Stimulated activated effector memory CD8-positive, alpha-beta T cell treated with anti-CD3 and anti-CD28 coated beads, Interleukin-12 subunit alpha, Interleukin-12 subunit beta, amount 100 ng/mL, for 72 hours (primary cell): ENCODE measurements around the gene ANO10.
"Not testable (repeated sequence)": the region's sequence is repeated elsewhere in the genome, so short reads cannot be mapped to it uniquely, and the experiment has no call there.

Experiments used
- ATAC-seq: fragments of 150-1000 bp; cut with Tn5 transposase; 2 replicates; pipeline ENCODE4 v1.10.0; 2021
- DNase-seq, 2 donors: peaks; one replicate each; pipeline ENCODE4 v3.0.0; 2021 to 2022; ENCODE audit warnings: low spot score in 2 of 2
- H3K27ac Mint-ChIP-seq: one replicate; pipeline ENCODE4 v1.8.0; 2022; ENCODE audit warnings: mild to moderate bottlenecking, mixed read lengths
- H3K36me3 Mint-ChIP-seq: one replicate; pipeline ENCODE4 v1.8.0; 2022; ENCODE audit warnings: mild to moderate bottlenecking, mixed read lengths
- H3K4me1 Mint-ChIP-seq: one replicate; pipeline ENCODE4 v1.8.0; 2022; ENCODE audit warnings: mixed read lengths
- H3K4me3 Mint-ChIP-seq: one replicate; pipeline ENCODE4 v1.8.0; 2022; ENCODE audit warnings: mild to moderate bottlenecking, mixed read lengths
- H3K9me3 Mint-ChIP-seq: one replicate; pipeline ENCODE4 v1.8.0; 2022; ENCODE audit warnings: mixed read lengths

The ANO10 gene

DNA sequence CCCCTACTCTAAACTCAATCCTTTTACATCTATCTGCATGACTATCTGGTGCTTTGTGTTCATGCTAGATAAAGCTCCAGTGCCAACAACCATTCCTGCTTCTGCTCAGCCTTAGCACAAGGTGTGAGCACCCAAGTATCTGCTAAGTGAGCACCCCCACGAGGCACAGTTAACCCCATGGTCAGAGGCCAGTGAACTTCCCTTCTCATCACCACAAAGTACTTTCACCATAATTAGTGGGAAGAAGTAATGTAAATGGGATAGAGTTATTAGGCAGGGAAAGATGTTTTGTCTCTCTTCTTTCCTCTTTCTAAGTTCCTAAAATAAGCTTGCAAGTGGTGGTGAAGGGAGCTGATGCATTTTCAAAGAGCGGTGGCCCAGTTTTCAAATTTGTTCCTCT is 96.4 kb downstream of the ANO10 start:
- ATAC-seq (no peak), DNase-seq (no peak)
- Mint-ChIP-seq H3K27ac (no peak overlapping the region), H3K4me1 (no peaks in the 10 kb centered on the region), H3K9me3 (peaks cover 10% of the 10 kb centered on the region), H3K4me3 (no peak overlapping the region), H3K36me3 (no peaks in the 10 kb centered on the region)

- no peaks in the 10 kb centered on the region for H3K36me3 Mint-ChIP-seq
- H3K9me3 Mint-ChIP-seq: peaks cover 16% of the 10 kb centered on the region
Observed at GRCh38 chr3:43523454-43524053, 98.3 kb downstream of the ANO10 start.

DNA sequence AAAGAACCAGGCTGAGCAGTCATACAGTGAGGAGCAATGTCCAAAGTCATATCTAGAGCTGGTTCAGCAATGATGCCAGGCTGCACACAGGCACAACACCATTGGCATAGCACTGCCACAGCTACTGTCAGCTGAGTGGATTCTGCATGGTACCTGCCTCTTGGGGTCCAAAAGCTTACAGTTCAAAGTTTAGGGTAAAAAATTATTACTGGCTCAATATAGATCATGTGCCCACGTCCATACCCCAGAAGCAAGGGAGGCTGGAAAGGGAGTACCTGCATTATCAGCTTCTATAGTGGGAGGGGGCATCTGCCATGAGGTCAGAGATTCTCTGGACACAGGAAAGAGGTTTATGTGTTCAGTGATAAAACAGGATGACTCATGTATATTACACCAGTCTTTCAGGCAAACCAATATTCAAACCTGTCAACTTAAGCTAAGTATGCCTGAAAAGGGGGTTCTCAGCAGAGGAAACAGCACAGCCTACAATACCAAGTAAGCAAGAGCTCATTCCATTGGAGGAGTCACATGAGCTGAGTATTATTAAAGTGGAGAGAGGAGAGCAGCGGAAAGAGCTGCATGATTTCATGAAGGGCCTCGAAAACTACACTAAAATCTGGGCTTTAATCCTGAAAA is 99.0 kb downstream of the ANO10 start:
- Mint-ChIP-seq H3K27ac (no peak overlapping the region), H3K9me3 (peaks cover 12% of the 10 kb centered on the region), H3K4me1 (no peaks in the 10 kb centered on the region), H3K36me3 (no peaks in the 10 kb centered on the region), H3K4me3 (no peak overlapping the region)
- DNase-seq (no peak), ATAC-seq (no peak)

More at GRCh38 chr3:43523454-43524053, 98.3 kb downstream of the ANO10 start:
- no peak overlapping the region for H3K27ac Mint-ChIP-seq
- H3K4me3 Mint-ChIP-seq: no peak overlapping the region
- ATAC-seq (peak; percentile 98), DNase-seq (peak; percentile 11 to 76)
- no peaks in the 10 kb centered on the region for H3K4me1 Mint-ChIP-seq

GRCh38 chr3:43521941-43522340 is 99.9 kb downstream of the ANO10 start:
- DNase-seq: no peak
- Mint-ChIP-seq H3K27ac (no peak overlapping the region), H3K4me3 (no peak overlapping the region), H3K4me1 (no peaks in the 10 kb centered on the region), H3K9me3 (peaks cover 6% of the 10 kb centered on the region), H3K36me3 (no peaks in the 10 kb centered on the region)
- no peak for ATAC-seq

DNA sequence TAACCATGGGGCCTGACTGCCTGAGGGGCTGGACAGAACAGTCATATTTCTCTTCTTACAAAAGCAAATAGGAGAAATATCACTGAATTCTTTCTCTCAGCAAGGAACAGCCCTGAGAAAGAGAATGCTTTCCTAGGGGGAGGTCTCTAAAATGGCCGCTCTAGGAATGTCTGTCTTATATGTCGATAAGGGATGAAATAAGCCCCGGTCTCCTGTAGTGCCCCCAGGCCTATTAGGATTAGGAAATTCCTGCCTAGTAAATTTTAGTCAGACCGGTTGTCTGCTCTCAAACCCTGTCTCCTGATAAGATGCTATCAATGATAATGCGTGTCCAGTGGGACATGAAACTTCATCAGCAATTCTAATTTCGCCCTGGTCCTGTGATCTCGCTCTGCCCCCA is 103.3 kb downstream of the ANO10 start:
- not testable (repeated sequence) for H3K27ac Mint-ChIP-seq, H3K36me3 Mint-ChIP-seq, H3K9me3 Mint-ChIP-seq, H3K4me3 Mint-ChIP-seq, DNase-seq, ATAC-seq, H3K4me1 Mint-ChIP-seq

- Mint-ChIP-seq H3K36me3 (no peaks in the 10 kb centered on the region), H3K4me1 (peaks cover 5% of the 10 kb centered on the region), H3K4me3 (no peak overlapping the region), H3K27ac (peak overlapping the region; percentile 2), H3K9me3 (peaks cover 9% of the 10 kb centered on the region)
- no peak for DNase-seq
- ATAC-seq: no peak
Observed at GRCh38 chr3:43515970-43516635, 105.7 kb downstream of the ANO10 start.

- DNase-seq (no peak), ATAC-seq (peak; percentile 90)
- Mint-ChIP-seq H3K27ac (peak overlapping the region; percentile 2), H3K36me3 (no peaks in the 10 kb centered on the region), H3K4me1 (peaks cover 5% of the 10 kb centered on the region), H3K4me3 (no peak overlapping the region), H3K9me3 (peaks cover 9% of the 10 kb centered on the region)
Observed at GRCh38 chr3:43515208-43515917, 106.4 kb downstream of the ANO10 start.

GRCh38 chr3:43512754-43513404 is 108.9 kb downstream of the ANO10 start:
- ATAC-seq: no peak
- Mint-ChIP-seq H3K27ac (no peak overlapping the region), H3K9me3 (peaks cover 3% of the 10 kb centered on the region), H3K4me3 (no peak overlapping the region), H3K36me3 (no peaks in the 10 kb centered on the region), H3K4me1 (peaks cover 5% of the 10 kb centered on the region)
- no peak for DNase-seq

DNA sequence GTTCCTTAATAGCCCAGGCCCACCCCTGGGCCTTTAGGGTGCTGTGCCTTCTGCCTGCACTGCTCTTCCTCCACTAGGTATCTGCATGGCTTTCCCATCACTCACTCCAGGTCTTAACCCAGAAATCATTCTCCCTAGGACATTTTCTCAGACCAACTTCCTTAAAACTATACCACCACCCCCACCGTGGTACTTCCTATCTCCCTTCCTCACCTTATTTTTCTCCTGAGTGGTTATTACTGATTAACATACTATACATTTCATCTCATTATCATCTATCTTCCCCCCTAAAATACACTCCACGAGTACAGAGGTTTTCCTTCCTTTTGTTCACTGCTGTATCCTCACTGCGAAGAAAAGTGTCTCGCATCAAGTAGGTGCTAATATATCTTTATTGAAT is 115.2 kb downstream of the ANO10 start:
- Mint-ChIP-seq H3K4me3 (no peak overlapping the region), H3K27ac (no peak overlapping the region), H3K9me3 (no peaks in the 10 kb centered on the region)

DNA sequence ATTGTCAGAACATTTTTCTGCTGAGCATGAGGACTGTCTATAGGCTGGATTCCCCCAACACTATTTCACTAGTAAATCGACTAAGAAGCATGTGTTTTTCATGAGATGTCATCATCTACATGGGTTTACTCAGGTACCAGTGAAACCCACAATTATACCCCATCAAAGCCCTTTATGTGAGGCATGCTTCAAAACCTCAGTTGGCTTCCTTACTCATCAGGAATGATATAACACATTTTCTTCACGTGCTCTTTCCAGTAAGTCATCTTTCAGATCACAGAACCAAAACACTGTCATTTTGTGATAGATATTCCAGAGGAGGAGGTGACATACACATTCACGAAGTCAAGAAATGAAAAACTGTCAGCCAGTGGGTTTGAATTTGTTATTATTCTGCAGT is 116.5 kb downstream of the ANO10 start:
- Mint-ChIP-seq H3K27ac (no peak overlapping the region), H3K4me3 (no peak overlapping the region), H3K9me3 (no peaks in the 10 kb centered on the region), H3K4me1 (peaks cover 36% of the 10 kb centered on the region), H3K36me3 (no peaks in the 10 kb centered on the region)
- DNase-seq (no peak), ATAC-seq (peak; percentile 97)

More for the DNA sequence above, 115.2 kb downstream of the ANO10 start:
- no peaks in the 10 kb centered on the region for H3K36me3 Mint-ChIP-seq
- no peak for DNase-seq
- no peak for ATAC-seq
- peaks cover 28% of the 10 kb centered on the region for H3K4me1 Mint-ChIP-seq

DNA sequence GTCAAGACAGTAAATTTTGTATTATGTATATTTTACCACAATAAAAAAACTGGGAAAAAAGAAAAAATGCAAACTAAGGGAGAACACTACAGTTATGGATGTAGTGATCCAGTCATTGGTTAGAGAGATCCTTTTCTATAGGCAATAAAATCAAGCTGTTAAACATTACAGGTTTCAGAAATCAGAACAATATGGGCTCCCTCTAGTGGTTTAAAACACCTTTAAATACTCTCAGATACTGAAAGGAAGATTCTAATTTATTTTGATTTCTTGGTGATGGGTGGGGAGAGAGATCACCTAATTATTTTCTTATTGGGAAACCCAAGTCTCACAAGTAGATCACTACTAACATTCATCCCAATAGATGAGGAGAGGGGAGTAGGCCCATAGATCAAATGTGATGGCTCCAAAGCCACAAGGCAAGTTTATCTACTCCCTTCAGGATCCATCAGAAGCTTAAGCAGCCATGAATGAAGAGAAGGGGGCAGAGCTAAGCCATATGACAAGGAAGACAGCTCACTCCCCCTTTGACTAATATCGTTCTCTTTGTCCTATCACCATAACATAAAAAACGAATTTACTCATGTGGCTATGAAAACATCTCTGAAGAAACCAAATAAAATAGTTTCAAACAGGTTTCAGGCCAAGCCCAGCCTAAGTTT is 118.6 kb downstream of the ANO10 start:
- no peaks in the 10 kb centered on the region for H3K9me3 Mint-ChIP-seq
- ATAC-seq (peak; percentile 54), DNase-seq (no peak)
- H3K4me3 Mint-ChIP-seq: no peak overlapping the region
- no peaks in the 10 kb centered on the region for H3K36me3 Mint-ChIP-seq
- H3K27ac Mint-ChIP-seq: peak overlapping the region; percentile 48
- peaks cover 50% of the 10 kb centered on the region for H3K4me1 Mint-ChIP-seq

GRCh38 chr3:43499256-43499655 is 122.6 kb downstream of the ANO10 start:
- ATAC-seq (no peak), DNase-seq (no peak)
- no peaks in the 10 kb centered on the region for H3K36me3 Mint-ChIP-seq
- H3K4me3 Mint-ChIP-seq: no peak overlapping the region
- no peaks in the 10 kb centered on the region for H3K9me3 Mint-ChIP-seq
- no peak overlapping the region for H3K27ac Mint-ChIP-seq
- H3K4me1 Mint-ChIP-seq: peaks cover 50% of the 10 kb centered on the region

GRCh38 chr3:43497905-43498365 is 123.9 kb downstream of the ANO10 start:
- H3K9me3 Mint-ChIP-seq: no peaks in the 10 kb centered on the region
- H3K36me3 Mint-ChIP-seq: no peaks in the 10 kb centered on the region
- no peak overlapping the region for H3K4me3 Mint-ChIP-seq
- ATAC-seq (peak; percentile 82), DNase-seq (no peak)
- H3K4me1 Mint-ChIP-seq: peaks cover 45% of the 10 kb centered on the region
- H3K27ac Mint-ChIP-seq: no peak overlapping the region

- Mint-ChIP-seq H3K27ac (no peak overlapping the region), H3K4me1 (peaks cover 40% of the 10 kb centered on the region), H3K4me3 (no peak overlapping the region), H3K9me3 (no peaks in the 10 kb centered on the region), H3K36me3 (no peaks in the 10 kb centered on the region)
- no peak for ATAC-seq
- DNase-seq: no peak
Observed at GRCh38 chr3:43497422-43497821, 124.4 kb downstream of the ANO10 start.
